Stimulated activated CD8-positive, alpha-beta memory T cell treated with anti-CD3 and anti-CD28 coated beads, Interleukin-12 subunit alpha, Interleukin-12 subunit beta, amount 100 ng/mL, for 24 hours (primary cell): ENCODE data around the gene ZNF143.
A peak's percentile ranks its signal among the peaks of the same experiment; 100 is the strongest.
"Not testable (repeated sequence)": the region's sequence is repeated elsewhere in the genome, so short reads cannot be mapped to it uniquely, and the experiment has no call there.

Experiments used
- DNase-seq: peaks from one replicate; pipeline ENCODE4 v3.0.0-alpha.2; 2020; ENCODE audit errors: extremely low read depth

ZNF143 gene

DNA sequence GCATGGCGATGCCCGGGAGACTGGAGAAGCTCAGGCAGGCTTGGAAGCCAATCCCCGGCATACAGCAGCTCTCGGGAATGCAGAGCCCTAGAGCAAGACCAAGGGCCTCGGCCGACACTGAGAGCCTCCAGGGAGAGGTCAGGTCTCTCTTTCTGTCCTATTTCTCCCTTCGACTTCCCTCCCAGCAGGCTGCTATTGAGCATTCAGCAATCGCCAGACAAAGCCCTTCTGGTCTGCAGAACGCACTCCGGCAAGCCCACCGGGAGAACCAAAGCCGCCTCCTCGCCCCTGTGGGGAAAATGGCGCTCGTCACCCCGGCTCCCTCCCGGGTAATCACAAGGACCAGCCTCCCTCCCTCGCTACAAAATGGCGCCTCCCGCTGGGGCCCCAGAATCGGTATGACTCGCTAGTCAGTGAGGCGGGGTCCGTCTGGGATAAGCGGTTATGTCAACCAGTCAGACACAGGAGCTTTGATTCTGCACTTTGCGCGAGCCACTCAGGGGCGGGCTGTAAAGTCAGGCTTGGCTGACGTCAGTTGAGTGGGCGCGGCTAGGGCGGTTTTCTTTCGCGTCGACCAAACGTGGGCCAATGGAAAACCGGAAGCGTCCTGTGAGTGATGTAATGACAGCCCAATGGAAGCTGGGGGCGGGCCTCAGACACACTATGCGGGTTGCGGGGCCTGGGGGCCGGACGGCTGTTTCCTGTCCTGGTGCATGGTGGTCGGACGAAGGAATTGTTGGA lies at the start of gene ZNF143:
TSS of gene ZNF143 (plus strand) at position 691 of the 741 bp plus-strand sequence. CDS start 10,297 bp downstream, outside the sequence.
- peak; percentile 99 for DNase-seq

DNA sequence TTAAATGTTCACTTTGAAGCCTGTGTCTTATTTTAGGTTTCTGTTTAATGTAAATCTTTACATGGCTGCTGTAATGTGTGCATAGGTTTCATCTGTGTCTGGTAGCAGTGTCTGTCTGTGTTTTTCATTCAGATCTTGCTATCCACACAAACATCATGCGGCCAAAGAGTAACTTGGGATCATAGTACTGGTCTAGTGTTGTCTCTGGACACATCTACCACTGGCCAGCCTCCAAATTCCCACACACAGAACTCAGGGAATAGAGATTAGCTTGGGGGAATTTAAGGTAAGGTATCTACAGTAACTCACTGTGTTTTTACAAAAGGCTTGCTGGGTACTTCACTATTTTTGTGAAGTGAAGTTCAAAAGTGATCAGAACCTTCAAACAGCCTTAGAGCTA lies 32.1 kb upstream of the ZNF143 start:
- no peak for DNase-seq

DNA sequence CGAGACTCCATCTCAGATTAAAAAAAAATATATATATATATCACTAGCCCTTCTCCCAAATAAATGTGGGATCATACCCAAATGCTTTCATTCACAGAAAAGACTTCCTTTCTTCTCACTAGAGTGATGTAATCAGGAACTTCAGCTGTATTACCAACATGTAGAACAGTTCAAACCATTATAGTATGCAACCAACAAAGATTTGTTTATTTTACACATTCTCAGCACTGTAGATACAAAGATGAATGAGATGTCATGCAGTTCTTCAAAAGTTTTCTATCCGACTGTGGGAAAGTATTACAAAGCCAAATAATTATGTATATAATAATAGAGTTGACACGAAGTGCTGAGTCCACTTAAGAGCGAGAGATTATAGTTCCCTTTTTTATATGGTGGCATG lies 22.2 kb upstream of the ZNF143 start:
- no peak for DNase-seq

DNA sequence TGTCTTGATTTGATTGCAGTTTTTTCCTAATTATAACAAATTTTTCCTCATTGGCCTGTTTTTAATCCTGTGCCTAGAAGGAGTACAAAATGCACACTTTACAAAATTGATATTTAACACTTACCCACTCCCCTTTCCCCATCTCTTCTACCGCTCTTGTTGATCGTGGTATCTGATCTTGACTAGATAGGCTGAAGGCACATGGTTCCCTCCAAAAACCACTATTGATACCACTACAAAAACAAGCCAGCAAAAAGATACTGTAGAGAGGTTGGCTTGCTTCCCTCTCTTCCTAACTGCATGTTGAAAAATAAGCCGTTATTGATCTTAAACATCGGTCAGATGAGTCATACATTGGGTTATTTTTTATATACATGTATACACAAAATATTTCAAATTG lies 14.6 kb upstream of the ZNF143 start:
- no peak for DNase-seq

DNA sequence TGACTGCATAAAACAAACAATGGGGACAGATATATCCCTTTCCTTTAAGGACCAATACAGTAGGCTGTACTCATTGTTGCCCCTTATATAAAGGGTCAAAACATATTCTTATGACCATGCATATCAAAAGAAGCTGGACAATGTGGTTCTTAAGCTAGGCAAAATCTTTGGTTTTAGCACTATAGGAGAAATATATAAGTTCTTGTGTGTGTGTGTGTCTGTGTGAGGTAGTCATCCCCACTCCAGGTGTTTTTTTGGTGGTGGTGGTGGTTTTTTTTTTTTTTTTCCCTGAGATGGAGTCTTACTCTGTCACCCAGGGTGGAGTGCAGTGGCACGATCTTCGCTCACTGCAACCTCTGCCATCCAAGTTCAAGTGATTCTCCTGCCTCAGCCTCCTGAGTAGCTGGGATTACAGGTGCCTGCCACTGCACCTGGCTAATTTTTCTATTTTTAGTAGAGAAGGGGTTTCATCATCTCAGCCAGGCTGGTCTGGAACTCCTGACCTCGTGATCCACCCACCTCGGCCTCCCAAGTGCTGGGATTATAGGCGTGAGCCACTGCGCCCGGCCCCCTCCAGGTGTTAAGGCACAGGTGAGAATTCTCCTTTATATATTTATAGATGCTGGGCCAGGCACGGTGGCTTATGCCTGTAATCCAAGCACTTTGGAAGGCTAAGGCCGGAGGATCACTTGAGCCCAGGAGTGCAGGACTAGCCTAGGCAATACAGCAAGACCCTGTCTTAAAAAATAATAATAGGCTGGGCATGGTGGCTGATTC lies 12.0 kb upstream of the ZNF143 start:
- DNase-seq: no peak

DNA sequence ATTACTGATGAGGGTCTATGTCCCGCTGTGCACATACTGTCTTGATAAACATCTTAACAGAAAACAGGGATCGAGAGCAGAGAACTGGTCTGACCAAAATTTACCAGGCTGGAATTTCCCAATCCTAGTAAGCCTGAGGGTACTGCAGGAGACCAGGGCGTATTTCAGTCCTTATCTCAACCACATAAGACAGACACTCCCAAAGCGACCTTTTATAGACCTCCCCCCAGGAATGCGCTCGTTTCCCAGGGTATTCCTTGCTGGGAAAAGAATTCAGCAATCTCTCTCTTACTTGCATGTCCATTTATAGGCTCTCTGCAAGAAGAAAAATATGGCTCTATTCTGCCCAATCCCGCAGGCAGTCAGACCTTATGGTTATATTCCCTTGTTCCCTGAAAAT lies 8.8 kb upstream of the ZNF143 start:
- DNase-seq: not testable (repeated sequence)

DNA sequence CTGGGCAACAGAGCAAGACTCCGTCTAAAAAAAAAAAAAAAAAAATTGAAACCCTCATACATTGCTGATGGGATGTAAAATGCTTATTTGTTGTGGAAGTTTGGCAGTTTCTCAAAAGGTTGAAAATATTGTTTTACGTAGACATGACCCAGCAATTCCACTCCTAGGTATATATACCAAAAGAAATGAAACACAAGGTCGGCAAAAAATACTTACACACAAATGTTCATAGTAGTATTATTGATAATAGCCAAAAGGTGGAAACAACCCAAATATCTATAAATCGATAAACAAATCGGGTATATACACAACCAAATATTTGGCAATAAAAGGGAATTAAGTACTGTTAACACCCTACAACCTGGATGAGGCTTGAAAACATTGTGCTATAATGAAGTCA lies 5.1 kb upstream of the ZNF143 start:
- DNase-seq: no peak

DNA sequence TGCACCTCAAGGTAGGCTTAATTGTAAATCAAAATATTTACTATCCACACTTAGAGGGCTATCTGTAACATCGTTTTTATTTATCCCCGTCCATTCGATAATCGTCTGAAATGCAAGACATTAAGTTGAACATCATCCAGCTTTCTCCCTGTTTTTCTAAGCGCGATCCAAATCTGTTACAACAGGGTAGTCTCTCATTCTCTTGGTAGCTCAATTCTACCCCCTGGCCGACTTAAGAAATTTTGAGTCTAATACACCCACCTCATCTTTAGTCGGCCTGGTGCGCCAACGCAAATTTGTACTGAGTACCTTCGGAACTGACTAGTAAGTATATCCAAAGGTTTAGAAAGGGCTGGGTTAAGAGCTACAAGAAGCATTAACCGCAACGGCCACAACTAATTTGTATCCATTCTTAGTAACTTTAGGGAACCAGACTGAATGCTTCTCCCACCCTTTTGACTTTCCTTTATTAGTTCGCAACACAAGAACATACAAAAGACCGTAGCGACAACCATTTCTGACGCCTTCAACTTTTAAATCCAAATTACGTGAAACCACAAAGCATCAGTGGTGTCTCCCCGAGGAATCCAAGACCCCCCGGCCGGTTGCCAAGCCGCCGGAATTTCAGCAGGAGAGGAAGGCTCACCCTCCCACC lies 1.0 kb upstream of the ZNF143 start:
- DNase-seq: no peak

DNA sequence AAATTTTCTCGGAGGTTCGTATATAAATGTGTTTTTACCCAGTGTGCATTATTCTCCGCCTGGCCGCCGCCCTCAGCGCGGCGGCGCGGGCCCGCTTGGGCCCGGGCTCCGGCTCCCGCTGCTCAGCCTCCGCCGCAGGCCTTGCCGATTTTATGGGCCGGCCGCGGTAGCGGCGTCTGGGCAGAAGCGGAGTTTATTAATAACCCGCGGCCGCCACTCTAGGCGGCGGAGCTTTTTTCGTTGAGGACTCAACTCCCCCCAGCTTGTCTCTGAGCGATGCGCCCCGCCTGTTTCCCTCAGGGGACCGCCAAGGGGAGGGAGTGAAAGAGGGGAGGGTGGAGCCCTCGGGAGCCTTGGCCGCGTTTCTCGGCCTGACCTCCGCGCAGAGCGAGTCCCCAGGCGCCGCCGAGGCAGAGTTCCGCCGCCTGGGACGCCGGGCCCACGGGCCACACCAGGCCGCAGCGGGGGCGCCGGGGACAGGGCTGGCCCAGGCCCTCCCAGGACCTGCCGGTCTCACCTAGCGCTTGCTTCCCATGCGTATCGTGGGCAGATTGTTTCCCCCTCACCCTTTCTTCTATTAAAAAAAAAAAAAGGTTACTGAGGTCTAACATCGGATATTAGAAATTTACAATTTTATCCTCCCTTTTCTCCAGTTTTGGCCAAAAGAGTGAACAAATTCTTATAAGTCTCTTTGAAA lies 399 bp downstream of the ZNF143 start:
- DNase-seq: peak; percentile 50

DNA sequence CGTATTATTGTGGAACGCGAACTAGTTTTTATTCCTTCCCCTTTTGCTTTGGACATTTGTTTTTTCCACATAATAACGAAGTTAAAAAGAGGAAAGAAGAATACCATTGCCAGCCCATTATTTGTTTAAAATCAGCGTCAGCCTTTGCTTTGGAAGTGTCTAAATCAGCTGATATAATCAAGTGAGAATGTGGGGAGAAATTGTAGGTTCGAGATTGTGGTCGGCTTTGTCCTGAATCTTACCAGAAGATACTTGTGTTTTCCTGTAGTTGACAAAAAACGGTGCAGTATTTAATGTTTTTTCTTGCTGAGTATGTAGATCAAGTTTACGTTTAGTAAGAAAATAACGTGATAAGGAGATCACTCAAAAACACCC lies 935 bp downstream of the ZNF143 start:
- no peak for DNase-seq

DNA sequence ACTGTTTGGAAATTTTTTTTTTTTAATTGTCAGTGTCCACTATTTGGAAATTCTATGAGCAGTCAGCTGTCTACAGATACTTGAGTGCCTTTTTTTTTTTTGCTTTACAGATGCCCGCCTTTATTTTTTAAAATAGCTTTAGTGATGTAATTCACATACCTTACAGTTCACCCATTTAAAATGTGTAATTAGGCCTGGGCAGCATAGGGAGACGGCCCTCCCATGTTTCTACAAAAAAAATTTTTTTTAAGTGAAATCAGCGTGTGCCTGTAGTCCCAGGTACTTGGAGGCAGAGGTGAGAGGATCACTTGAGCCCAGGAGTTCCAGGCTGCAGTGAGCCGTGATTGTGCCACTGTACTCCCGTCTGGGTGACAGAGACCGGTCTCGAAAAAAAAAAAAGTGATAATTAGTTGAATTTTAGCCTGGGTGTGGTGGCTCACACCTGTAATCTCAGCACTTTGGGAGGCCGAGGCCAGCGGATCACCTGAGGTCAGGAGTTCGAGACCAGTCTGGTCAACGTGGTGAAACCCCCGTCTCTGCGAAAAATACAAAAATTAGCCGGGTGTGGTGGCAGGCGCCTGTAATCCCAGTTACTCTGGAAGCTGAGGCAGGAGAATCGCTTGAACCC lies 1.5 kb downstream of the ZNF143 start:
- no peak for DNase-seq

DNA sequence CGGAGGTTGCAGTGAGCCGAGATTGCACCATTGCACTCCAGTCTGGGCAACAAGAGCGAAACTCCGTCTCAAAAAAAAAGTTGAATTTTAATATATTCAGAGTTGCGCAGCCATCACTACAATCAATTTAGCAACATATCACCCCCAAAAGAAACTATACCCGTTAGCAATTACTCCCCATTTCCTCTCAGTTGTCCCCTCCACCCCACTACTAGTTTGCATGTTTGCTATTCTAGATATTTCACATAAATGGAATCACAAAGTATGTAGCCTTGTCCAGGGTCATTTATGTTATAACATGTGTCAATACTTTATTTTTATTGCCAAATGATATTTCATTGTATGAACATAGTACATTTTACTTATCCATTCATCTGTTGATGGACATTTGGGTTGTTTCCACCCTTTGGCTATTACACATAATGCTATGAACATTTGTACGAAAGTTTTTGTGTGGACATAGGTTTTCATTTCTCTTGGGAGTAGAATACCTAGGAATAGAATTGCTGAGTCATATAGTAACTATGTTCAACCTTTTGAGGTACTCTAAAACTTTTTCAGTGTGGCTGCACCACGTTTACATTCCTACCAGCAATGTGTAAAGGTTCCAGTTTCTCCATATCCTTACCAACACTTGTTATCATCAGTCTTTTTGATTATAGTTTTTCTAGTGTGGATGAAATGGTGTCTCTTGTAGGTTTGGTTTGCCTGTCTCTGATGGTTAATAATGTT lies 2.2 kb downstream of the ZNF143 start:
- DNase-seq: no peak

DNA sequence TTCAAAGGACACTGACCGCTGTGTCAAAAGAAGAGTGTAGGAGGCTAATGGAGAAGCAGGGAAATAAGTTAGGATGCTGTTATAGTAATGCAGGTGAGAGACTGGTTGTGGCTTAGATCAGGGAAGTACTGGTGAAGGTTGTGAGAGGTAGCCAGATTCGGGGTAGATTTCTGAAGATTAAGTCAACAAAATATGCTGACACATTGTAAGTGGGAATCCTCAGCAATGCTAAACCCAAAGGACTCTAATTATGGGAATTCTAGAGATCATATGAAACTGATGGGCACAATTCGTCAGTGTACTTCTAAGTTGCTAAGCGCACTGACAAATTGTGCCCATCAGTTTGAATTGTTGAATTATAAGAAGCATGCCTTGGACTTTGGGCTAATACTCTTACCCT lies 10.0 kb downstream of the ZNF143 start:
- DNase-seq: no peak

DNA sequence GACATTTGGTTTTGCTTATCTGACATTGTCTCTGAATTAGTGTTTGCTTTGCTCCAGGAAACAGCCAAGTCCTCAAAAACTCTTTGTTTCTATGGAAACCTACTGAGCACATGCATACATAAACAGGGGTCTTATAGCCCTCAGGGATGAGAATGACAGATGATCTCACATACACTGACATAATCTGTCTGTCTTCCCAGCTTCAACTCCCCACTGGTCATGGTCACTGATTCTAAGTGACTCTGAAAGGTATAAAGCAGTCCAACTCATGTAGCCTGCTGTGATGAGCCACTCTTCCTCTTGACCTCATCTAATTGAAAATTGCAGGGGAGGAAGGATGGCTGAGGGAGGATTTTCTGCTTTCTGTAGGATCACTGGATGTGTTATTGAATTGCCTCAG lies 12.6 kb downstream of the ZNF143 start:
- no peak for DNase-seq

DNA sequence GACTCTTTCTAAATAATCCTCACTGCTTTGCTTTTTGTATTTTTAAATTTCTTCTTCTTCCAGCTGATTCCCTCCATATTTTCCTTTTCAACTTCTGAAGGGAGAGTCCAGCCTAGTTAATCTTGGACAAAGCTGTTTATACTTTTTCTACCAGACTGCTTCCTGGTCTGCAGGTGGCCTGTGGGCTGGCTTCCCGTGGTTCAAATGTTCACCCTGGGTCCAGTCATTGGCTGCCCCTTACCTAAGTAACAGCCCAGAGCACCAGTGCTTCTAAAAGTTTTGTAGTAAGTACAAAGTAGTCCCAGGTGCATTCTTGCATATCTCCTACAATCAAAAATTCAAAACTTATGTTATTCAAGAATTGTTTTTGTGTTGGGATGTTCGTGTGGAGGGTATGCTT lies 19.1 kb downstream of the ZNF143 start:
- no peak for DNase-seq

DNA sequence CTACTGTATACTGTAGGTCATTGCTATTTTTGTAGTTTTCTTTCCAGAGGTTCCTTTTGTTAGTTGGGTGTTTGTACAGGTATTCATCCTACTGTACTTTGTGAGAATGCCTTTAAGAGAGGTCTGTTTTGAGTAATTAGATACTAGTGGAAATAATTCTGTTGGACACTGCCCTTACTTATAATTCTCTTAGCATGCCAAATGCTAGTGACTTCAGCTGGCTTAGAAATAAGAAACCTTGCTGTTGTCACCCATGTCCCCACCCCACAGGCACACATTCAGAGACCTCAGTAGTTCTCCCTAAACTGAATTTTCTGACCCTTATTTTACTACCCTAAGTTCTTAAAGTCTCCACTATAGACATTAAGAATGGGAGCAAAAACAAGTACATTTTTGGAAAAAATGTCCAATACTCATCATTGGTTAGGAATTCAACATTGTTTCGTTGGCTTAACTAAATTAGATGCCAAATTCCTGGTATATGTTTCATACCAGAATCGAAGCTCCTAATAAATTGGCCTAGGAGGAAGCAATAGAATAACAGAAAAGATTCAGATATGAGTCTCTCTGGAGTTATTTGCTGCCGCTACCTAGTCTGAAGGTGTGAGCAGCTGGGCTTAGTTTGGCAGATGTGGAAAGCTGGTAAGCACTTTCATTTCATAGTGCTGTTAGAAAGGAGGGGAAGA lies 28.4 kb downstream of the ZNF143 start:
- DNase-seq: no peak

DNA sequence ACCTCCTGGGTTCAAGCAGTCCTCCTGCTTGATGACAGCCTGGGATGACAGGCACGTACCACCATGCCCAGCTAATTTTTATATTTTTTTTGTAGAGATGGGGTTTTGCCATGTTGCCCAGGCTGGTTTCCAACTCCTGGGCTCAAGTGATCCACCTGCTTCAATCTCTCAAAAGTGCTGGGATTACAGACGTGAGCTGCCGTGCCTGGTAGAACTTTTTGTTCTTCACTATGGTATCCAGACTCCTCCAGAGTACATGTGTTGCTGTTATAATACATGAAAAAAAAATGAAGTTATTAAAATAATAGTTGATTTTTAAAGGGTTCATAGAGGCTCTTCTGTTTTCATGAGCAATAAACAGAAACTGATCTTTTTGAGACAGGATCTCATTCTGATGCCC lies 29.6 kb downstream of the ZNF143 start:
- no peak for DNase-seq

DNA sequence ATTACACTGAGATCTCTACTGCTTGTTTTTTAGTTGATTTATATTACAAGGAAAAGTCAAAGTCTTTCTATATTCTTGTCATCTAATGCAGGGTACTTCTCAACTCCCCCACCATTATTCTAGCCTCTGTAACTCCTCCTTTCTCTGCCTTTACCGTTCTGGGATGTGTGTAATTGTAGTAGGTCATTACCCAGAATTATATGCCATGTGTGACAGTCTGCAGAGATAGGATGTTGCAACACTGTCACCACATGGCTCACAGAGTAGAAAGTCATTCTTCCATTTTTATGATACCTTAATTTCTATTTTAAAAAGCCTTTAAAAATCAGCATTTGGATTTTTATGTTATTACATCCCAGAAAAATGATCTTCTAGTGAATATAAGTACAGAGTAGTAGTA lies 32.7 kb downstream of the ZNF143 start:
- DNase-seq: no peak

DNA sequence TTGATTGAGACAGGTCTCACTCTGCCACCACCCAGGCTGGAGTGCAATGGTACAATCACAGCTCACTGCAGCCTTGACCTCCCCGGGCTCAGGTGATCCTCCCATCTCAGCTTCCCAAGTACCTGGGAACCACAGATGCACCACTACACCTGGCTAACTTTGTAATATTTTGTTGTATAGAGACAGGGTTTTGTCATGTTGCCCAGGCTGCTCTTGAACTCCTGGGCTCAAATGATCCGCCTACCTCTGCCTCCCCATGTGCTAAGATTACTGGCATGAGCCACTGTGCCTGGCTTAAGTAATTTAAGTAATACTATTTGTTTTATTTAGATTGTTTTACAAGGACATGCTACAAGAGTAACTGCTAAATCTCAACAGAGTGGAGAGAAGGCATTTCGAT lies 33.5 kb downstream of the ZNF143 start:
- no peak for DNase-seq

DNA sequence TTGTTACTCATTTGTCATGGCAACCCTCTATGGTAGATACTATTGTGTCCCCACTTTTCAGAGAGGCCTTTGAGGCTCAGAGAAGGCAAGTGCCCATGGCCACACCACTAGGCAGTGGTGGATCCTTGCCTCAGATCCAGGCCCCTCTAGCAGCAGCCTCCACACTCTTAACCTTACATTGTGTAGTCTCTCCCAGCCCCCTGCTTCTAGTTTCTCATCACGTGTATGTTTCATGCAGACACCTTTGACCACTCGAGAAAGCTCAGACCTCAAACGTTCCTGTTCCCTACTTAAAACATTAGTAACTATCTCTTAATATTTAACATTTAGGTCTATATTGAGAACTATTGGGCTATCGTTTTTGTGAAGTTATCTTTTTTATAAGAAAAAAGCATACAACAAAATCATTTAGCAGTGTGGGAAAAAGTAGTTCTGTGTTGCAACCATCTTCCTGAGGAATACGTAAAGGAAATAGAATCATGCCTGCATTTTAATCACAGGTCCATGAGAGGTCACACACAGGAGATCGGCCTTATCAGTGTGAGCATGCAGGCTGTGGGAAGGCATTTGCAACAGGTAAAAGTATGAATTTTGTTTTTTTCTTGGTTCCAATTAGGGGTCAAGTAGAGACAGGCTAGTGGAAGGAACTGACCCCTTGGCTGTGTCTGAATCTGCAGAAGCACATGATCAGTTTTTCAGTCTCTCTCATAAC lies 35.1 kb downstream of the ZNF143 start:
- DNase-seq: no peak
